ENCODE data around the gene NLGN1.

The NLGN1 gene

GRCh38 chr3:173584093-173584837 is 186.7 kb downstream of the NLGN1 start:
- peak; percentile 75 for TF ChIP-seq CTCF (IDR thresholded peaks at IDR 0.05; ENCODE audit: low read length, missing control alignments)
- H3K4me3 ChIP-seq (replicated peaks; ENCODE audit: low read depth, low read length) = peak overlapping the region; percentile 53
- DNase-seq (ENCODE audit: low read depth) = peak; percentile 49

- peak overlapping the region; percentile 53 for H3K4me3 ChIP-seq (replicated peaks; ENCODE audit: low read depth, low read length)
- TF ChIP-seq CTCF (IDR thresholded peaks at IDR 0.05; ENCODE audit: low read length, missing control alignments) = no peak
- DNase-seq (ENCODE audit: low read depth) = peak; percentile 38
These were observed 187.6 kb downstream of the NLGN1 start for GRCh38 chr3:173584838-173585831.

GRCh38 chr3:173586166-173586565 is 188.6 kb downstream of the NLGN1 start:
- no peak for DNase-seq (ENCODE audit: low read depth)

GRCh38 chr3:173587055-173587454 is 189.5 kb downstream of the NLGN1 start:
- DNase-seq (ENCODE audit: low read depth) = no peak
- H3K4me3 ChIP-seq (replicated peaks; ENCODE audit: low read depth, low read length) = no peak overlapping the region
- no peak for TF ChIP-seq CTCF (IDR thresholded peaks at IDR 0.05; ENCODE audit: low read length, missing control alignments)

More at GRCh38 chr3:173586166-173586565, 188.6 kb downstream of the NLGN1 start:
- TF ChIP-seq CTCF (IDR thresholded peaks at IDR 0.05; ENCODE audit: low read length, missing control alignments) = no peak
- no peak overlapping the region for H3K4me3 ChIP-seq (replicated peaks; ENCODE audit: low read depth, low read length)

- H3K4me3 ChIP-seq (replicated peaks; ENCODE audit: low read depth, low read length) = no peak overlapping the region
- no peak for DNase-seq (ENCODE audit: low read depth)
- no peak for TF ChIP-seq CTCF (IDR thresholded peaks at IDR 0.05; ENCODE audit: low read length, missing control alignments)
These were observed 191.0 kb downstream of the NLGN1 start for GRCh38 chr3:173588556-173588955.

GRCh38 chr3:173589116-173589515 is 191.6 kb downstream of the NLGN1 start:
- no peak for TF ChIP-seq CTCF (IDR thresholded peaks at IDR 0.05; ENCODE audit: low read length, missing control alignments)
- DNase-seq (ENCODE audit: low read depth) = no peak
- no peak overlapping the region for H3K4me3 ChIP-seq (replicated peaks; ENCODE audit: low read depth, low read length)

Data from fibroblast of pulmonary artery (primary cell).